Kidney (tissue), 22 donors: ENCODE measurements around the gene CNTNAP3B. TPM values are rescaled to one million over a fixed set of nuclear protein-coding genes. Genes with fewer than 3 reads are reported as not detected.
"Not testable (repeated sequence)": the region's sequence is repeated elsewhere in the genome, so short reads cannot be mapped to it uniquely, and the experiment has no call there.

Experiments used
- DNase-seq, 5 donors: peaks; one replicate each; pipeline ENCODE4 v3.0.0-alpha.2; 2013 to 2020
- FAIRE-seq: peaks from 2 replicates; lab custom pipeline; 2012; peaks lifted over from hg19 to GRCh38; lab: Jason Lieb, UNC
- H3K27ac ChIP-seq, 2 donors: one replicate each; pipeline ENCODE4 v1.7.0; 2013; ENCODE audit warnings: low read depth in 2 of 2, low read length in 2 of 2, inconsistent platforms in 1 of 2
- H3K27me3 ChIP-seq: one replicate; pipeline ENCODE4 v1.7.1; 2013; ENCODE audit warnings: low read length, inconsistent platforms; ENCODE audit not compliant: control insufficient read depth, insufficient read depth
- H3K36me3 ChIP-seq, 3 donors: one replicate each; pipeline versions ENCODE4 v1.7.0 to v1.7.1; 2013; ENCODE audit warnings: low read length in 3 of 3, control low read depth in 1 of 3, inconsistent platforms in 1 of 3; ENCODE audit not compliant: insufficient read depth in 3 of 3, control insufficient read depth in 2 of 3
- H3K4me1 ChIP-seq, 3 donors: one replicate each; pipeline versions ENCODE4 v1.7.0 to v1.7.1; 2013; ENCODE audit warnings: low read length in 3 of 3, inconsistent platforms in 1 of 3, low read depth in 1 of 3; ENCODE audit not compliant: control insufficient read depth in 2 of 3, insufficient read depth in 2 of 3
- H3K4me3 ChIP-seq, 3 donors: one replicate each; pipeline versions ENCODE4 v1.7.0 to v1.8.1; 2013; ENCODE audit warnings: low read length in 3 of 3, control low read depth in 1 of 3, inconsistent platforms in 1 of 3
- H3K9ac ChIP-seq, 3 donors: one replicate each; pipeline versions ENCODE4 v1.7.0 to v1.7.1; 2013; ENCODE audit warnings: low read length in 3 of 3, control low read depth in 1 of 3, inconsistent platforms in 1 of 3
- H3K9me3 ChIP-seq, 3 donors: one replicate each; pipeline versions ENCODE4 v1.7.0 to v1.7.1; 2013; ENCODE audit warnings: low read length in 3 of 3, control low read depth in 1 of 3, inconsistent platforms in 1 of 3; ENCODE audit not compliant: control insufficient read depth in 2 of 3, insufficient read depth in 1 of 3
- intact Hi-C: fragments of 100-400 bp; cut with DNase I; formaldehyde crosslinking; loops from one replicate; pipeline ENCODE4 v1.11.1; 2022
- long read RNA-seq, 10 donors: library from polyadenylated mRNA in 1 of 10; unstranded in 1 of 10; transcript quantifications; one replicate each; pipeline ENCODE4 v2.0.0 and lab custom pipeline, GENCODE V29; 2021 to 2026
- polyA plus RNA-seq: library from polyadenylated mRNA; stranded (reverse); fragments of 350-450 nt; fragmentation: Illumina TruSeq; extraction: RNeasy Lipid Tissue Mini Kit (QIAGEN cat#74804); gene quantifications from one replicate; pipeline ENCODE4 v1.2.3, GENCODE V29; 2014; ENCODE audit warnings: low read depth, low replicate concordance; ENCODE audit not compliant: insufficient read depth
- total RNA-seq: library from RNA; stranded (reverse); fragmentation: NEBNext Ultra II Directional; extraction: Animal tissue kit (Norgen Biotek cat#: 25700); gene quantifications from one replicate; pipeline ENCODE4 v1.2.1, GENCODE V29; 2021
- TF ChIP-seq, protein P1 (sequence below): IDR thresholded peaks from 3 replicates; pipeline ENCODE4 v1.5.1; 2012; ENCODE audit warnings: mild to moderate bottlenecking, moderate library complexity, borderline replicate concordance; ENCODE audit not compliant: insufficient read depth; ENCODE audit errors: extremely low read depth
- donor health status: control.
- donor health status: control.
- donor health status: control.
- donor health status: control.
- donor health status: control.
- donor health status: DM: yes; HTN: yes; CAD: no.
- donor health status: Normal renal cell carcinoma (clear cell type).

CNTNAP3B gene
- 26.3 TPM for total RNA-seq
- polyA plus RNA-seq, result 13.9 TPM
- long read RNA-seq, donor 1, result 0 reads
- long read RNA-seq, donor 2, result 0 reads
- long read RNA-seq, donor 3, result 0 reads
- long read RNA-seq, donor 4, partial matches to known transcripts, result 0 of 1 reads
- long read RNA-seq, donor 4, other reads (novel, unspliced or antisense), result 0 of 1 reads
- long read RNA-seq, donor 5, result 0 reads
- long read RNA-seq, donor 6, result 0 reads
- long read RNA-seq, donor 7, partial matches to known transcripts, result 2 of 17 reads
- long read RNA-seq, donor 7, other reads (novel, unspliced or antisense), result 14 of 17 reads
- long read RNA-seq, donor 8, result 0 reads
- long read RNA-seq, donor 9, result 0 reads
- long read RNA-seq, donor 10, result 0 reads

DNA sequence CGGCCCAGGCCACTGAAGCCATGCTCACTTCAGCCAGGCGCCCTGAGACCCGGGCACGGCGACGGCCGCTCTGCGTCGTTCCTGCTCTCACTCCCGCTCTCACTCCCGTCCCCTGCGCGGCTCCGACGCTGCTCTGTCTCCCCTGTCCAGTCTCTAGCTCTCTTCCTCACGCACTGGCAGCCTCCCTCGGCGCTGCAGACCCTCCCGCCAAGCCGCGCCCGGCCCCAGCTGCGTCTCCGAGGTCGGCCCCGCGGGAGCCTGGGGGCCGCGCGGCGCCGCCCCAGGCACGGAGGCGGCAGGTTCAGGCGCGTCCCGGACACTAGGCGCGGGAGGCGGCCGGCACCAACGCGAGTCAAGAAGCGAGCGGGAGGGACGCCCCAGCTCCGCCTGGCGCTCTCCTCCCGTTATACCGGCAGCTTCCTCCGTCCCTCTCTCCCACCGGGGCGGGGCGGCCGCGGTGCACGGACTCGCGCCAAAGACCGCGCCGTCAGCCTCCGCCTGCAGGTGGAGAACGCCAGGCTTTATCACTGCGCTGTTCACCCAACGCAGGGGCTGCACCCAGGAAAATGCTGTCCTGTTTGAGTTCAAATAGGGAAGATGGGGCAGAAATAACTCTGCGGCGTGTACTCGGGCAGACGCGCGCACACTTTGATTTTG, at the start of gene CNTNAP3B:
Gene CNTNAP3B, minus strand, starts transcription at position 354 of the 657 bp plus-strand sequence. Its CDS starts 332 bp downstream, at position 22.
- intact Hi-C loops, H3K9me3 ChIP-seq, FAIRE-seq, H3K9ac ChIP-seq, H3K36me3 ChIP-seq, H3K27ac ChIP-seq, H3K27me3 ChIP-seq, H3K4me1 ChIP-seq: not testable (repeated sequence)
- peak in 2 of 5 donors; percentile 7 to 10 for DNase-seq
- peak within 1 kb of the TSS in 1 of 3 donors; percentile 63 for H3K4me3 ChIP-seq

DNA sequence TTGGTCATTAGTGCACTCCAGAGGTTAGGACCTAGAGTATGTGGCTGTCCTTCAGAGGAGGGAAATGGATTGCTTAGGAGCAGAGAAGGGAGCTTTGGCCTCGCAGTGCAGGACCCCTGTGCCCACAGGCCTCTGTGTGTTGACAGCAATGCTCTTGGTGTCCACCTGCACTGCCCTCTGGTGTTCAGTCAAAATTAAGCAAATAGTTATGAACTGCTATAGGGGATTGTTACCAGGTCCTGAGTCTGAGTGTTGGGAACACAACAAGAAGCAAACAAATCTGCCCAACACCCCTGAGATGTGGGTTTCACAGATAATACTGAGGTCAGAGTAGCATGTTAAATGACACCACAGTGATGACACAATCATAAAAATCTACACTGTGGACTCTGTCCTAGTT, 31.1 kb upstream of the CNTNAP3B start:
- peak in 3 of 5 donors; percentile 1 to 18 (median 8) for DNase-seq
- H3K27ac ChIP-seq, intact Hi-C loops, H3K9me3 ChIP-seq, H3K4me1 ChIP-seq, H3K27me3 ChIP-seq, FAIRE-seq, H3K4me3 ChIP-seq, H3K36me3 ChIP-seq, H3K9ac ChIP-seq: not testable (repeated sequence)
- TF ChIP-seq, protein P1, sequence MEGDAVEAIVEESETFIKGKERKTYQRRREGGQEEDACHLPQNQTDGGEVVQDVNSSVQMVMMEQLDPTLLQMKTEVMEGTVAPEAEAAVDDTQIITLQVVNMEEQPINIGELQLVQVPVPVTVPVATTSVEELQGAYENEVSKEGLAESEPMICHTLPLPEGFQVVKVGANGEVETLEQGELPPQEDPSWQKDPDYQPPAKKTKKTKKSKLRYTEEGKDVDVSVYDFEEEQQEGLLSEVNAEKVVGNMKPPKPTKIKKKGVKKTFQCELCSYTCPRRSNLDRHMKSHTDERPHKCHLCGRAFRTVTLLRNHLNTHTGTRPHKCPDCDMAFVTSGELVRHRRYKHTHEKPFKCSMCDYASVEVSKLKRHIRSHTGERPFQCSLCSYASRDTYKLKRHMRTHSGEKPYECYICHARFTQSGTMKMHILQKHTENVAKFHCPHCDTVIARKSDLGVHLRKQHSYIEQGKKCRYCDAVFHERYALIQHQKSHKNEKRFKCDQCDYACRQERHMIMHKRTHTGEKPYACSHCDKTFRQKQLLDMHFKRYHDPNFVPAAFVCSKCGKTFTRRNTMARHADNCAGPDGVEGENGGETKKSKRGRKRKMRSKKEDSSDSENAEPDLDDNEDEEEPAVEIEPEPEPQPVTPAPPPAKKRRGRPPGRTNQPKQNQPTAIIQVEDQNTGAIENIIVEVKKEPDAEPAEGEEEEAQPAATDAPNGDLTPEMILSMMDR, result peak; percentile 35

DNA sequence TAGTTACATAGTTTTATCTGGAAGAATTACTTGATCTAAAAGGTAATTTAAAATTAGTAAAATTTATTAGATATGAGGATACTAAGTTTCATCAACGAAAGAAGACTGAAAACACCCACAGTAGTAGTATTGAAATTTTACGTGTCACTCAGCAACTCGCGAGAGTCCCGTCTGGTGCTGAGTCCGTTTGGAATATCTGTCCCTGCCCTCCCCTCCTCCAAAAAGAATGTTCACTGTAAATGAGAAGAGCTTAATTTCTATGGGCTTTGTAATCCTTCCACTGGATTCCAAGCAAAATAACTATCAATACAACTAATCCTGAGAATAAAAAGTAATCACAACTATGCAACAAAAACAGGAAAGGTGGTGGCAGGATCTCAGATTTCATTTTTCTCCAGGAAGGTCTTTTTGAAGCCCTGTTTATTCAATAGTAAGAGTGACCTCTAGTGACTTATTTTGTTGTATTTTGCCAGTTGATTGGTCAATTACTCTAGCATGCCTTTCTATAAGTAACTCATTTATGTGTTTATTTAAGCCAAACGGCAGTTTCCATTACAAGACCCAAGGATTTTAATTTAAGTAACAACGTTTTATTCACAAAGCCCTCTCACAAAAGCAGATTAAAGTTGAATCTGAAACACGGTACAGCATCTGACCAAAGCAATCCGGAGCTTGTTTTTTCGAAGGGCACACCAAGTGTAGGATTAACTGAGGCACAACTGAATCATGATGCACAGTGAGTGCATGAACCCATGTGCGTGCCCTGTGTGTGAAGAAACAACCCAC, 2.0 kb downstream of the CNTNAP3B start:
- Histone ChIP-seq H3K4me3 (peak overlapping the region; percentile 52 to 76 (median 63)), H3K27ac (peak overlapping the region; percentile 29 to 47), H3K9ac (peak overlapping the region in 1 of 3 donors; percentile 4)
- H3K4me1 ChIP-seq, H3K27me3 ChIP-seq, H3K9me3 ChIP-seq, intact Hi-C loops, FAIRE-seq, H3K36me3 ChIP-seq: not testable (repeated sequence)
- DNase-seq, result peak in 3 of 5 donors; percentile 12 to 41 (median 36)

DNA sequence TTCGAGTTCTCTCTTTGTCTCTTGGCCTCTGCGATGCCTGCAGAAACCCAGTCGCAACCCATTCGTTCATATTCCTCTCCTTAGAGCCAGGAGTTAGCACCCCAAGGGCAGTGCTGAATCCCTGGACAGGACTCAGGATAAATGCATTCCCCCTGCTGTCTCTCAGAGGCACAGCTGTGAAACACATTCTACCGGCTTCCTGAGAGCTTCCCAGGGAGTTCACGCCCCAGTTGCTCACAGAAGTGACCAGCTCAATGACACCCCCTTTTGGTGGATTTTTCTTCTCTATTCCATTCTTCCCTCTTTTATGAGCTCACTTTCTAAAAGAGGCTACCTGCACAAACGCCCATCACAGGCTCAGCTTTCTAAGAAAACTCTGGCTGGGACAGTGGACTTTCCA, 8.2 kb downstream of the CNTNAP3B start:
- H3K9me3 ChIP-seq, intact Hi-C loops, FAIRE-seq, H3K27me3 ChIP-seq, H3K4me1 ChIP-seq, H3K9ac ChIP-seq, H3K4me3 ChIP-seq, H3K36me3 ChIP-seq, H3K27ac ChIP-seq: not testable (repeated sequence)
- DNase-seq, result peak in 3 of 5 donors; percentile 3 to 36 (median 23)

DNA sequence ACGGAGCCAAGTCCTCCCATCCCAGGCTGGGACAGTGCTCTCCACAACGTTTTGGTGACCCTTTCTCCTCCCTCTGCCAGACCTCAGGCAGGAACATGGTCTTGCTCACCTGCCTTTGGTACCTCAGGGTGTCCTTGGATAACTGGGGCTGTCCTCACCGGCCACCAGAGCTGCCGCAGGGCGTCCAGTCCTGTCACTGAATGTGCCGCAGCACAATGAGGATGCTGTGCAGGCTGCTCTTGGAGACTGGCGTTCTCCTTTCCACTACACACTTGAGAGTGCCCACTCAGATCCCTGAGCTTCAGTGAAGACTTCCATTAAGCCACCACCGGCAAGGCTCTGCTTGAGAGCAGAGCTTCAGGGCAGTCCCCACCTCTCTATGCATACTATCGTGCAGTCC, 33.3 kb downstream of the CNTNAP3B start:
- H3K27ac ChIP-seq, H3K9me3 ChIP-seq, H3K4me1 ChIP-seq, H3K9ac ChIP-seq, DNase-seq, FAIRE-seq, H3K4me3 ChIP-seq, H3K36me3 ChIP-seq, H3K27me3 ChIP-seq, intact Hi-C loops: not testable (repeated sequence)

DNA sequence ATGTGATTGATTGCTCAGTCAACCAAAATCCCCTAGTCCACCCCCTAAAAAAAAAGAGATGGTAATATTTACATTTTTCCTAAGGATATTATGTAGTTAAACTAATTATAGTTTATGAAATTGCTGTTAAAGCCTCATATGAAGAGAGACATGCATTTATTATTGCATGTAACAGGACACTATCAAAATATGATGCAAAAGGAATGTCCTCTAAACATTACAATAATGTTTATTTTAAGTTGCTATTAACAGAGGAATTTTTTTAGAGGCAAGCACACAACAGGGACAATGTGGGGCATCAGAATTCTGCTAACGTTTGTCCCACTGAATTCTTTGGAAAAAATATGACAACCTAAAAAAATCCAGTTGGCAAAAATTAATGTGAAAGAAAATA, 44.7 kb downstream of the CNTNAP3B start:
- DNase-seq, H3K27ac ChIP-seq, H3K36me3 ChIP-seq, H3K9ac ChIP-seq, H3K4me1 ChIP-seq, H3K4me3 ChIP-seq, intact Hi-C loops, H3K9me3 ChIP-seq, FAIRE-seq, H3K27me3 ChIP-seq: not testable (repeated sequence)
